SK-N-MC (cell line): Measurements from ENCODE around the gene LUZP4.

ENCODE experiments used
- EZH2 ChIP-seq: fragments of 200-600 bp; sonication (generic); IDR thresholded peaks from one replicate; pipeline ENCODE4 v1.6.1; 2017; ENCODE audit warnings: antibody characterized with exemption
- POLR2AphosphoS5 ChIP-seq: IDR thresholded peaks from 2 replicates; pipeline ENCODE4 v1.6.1; 2012; ENCODE audit warnings: mild to moderate bottlenecking, low read depth, low read length, borderline replicate concordance

DNA sequence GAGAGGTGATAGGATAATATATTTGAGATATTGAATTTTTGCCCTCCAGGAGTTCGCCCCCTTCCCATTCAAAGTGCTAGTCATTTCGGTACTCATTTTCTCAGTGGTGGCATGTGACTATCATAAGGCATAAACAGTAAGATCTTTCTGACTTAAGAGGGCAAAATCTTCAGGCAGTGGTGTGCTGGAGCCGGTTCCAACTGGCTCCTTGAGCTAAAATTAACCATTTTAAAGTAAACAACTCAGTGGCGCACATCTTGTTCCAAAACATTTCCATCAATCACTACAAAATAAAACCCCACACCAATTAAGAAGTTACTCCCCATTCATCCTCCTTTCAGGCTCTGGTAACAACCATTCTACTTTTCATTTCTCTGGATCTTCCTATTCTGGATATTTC is 43.3 kb downstream of the LUZP4 start:
- TF ChIP-seq EZH2 (no peak), POLR2AphosphoS5 (no peak)
